HepG2 (cell line): ENCODE measurements around the gene OASL. TPM values are rescaled to one million over a fixed set of nuclear protein-coding genes. Genes with fewer than 3 reads are reported as not detected.

Experiments used
- CBX5 ChIP-seq: sonication (generic); formaldehyde crosslinking; IDR thresholded peaks from 2 replicates; pipeline ENCODE4 v1.4.0; 2020; ENCODE audit warnings: missing genetic modification reagents, borderline replicate concordance
- ESRRA ChIP-seq: sonication (generic); formaldehyde crosslinking; IDR thresholded peaks from 2 replicates; pipeline ENCODE4 v1.5.1; 2020; ENCODE audit warnings: mild to moderate bottlenecking, low read depth, missing genetic modification reagents
- HHEX ChIP-seq: IDR thresholded peaks from 2 replicates; pipeline ENCODE4 v1.6.1; 2016; ENCODE audit warnings: control low read depth
- HINFP ChIP-seq: sonication (generic); formaldehyde crosslinking; IDR thresholded peaks from 2 replicates; pipeline ENCODE4 v1.4.0; 2020; ENCODE audit warnings: low read depth, mild to moderate bottlenecking, missing genetic modification reagents
- KLF13 ChIP-seq: sonication (generic); formaldehyde crosslinking; IDR thresholded peaks from 2 replicates; pipeline ENCODE4 v1.4.0; 2020; ENCODE audit warnings: mild to moderate bottlenecking, missing genetic modification reagents
- MED13 ChIP-seq: sonication (generic); formaldehyde crosslinking; IDR thresholded peaks from 2 replicates; pipeline ENCODE4 v1.5.0; 2020; ENCODE audit warnings: missing genetic modification reagents
- MEF2D ChIP-seq: sonication (generic); formaldehyde crosslinking; IDR thresholded peaks from 2 replicates; pipeline ENCODE4 v1.5.1; 2020; ENCODE audit warnings: mild to moderate bottlenecking, missing genetic modification reagents
- MIER2 ChIP-seq: IDR thresholded peaks from 2 replicates; pipeline ENCODE4 v1.6.1; 2016; ENCODE audit warnings: missing biosample characterization, missing genetic modification reagents
- NR2C2 ChIP-seq: sonication (generic); formaldehyde crosslinking; IDR thresholded peaks from 2 replicates; pipeline ENCODE4 v1.4.0; 2020; ENCODE audit warnings: missing genetic modification reagents, mild to moderate bottlenecking, moderate library complexity, borderline replicate concordance
- RBM39 ChIP-seq: fragments of 200-400 bp; formaldehyde crosslinking; IDR thresholded peaks from one replicate; pipeline ENCODE4 v1.6.1; 2018; ENCODE audit warnings: antibody characterized with exemption, mild to moderate bottlenecking, low read depth, low read length; ENCODE audit not compliant: poor library complexity, severe bottlenecking
- SPEN ChIP-seq: sonication (generic); formaldehyde crosslinking; IDR thresholded peaks from 2 replicates; pipeline ENCODE4 v1.5.1; 2020; ENCODE audit warnings: low read depth, mild to moderate bottlenecking, missing genetic modification reagents
- TBX2 ChIP-seq: sonication (generic); formaldehyde crosslinking; IDR thresholded peaks from 2 replicates; pipeline ENCODE4 v1.5.0; 2020; ENCODE audit warnings: missing genetic modification reagents, mild to moderate bottlenecking, borderline replicate concordance
- ZBTB38 ChIP-seq: sonication (generic); formaldehyde crosslinking; IDR thresholded peaks from 2 replicates; pipeline ENCODE4 v1.5.1; 2020; ENCODE audit warnings: mild to moderate bottlenecking, missing genetic modification reagents
- ZBTB7B ChIP-seq: sonication (generic); formaldehyde crosslinking; IDR thresholded peaks from 2 replicates; pipeline ENCODE4 v1.4.0; 2020; ENCODE audit warnings: missing genetic modification reagents
- ZFP91 ChIP-seq: sonication (generic); formaldehyde crosslinking; IDR thresholded peaks from 2 replicates; pipeline ENCODE4 v1.9.0; 2022; ENCODE audit warnings: missing genetic modification reagents, mild to moderate bottlenecking, borderline replicate concordance
- ZMYM2 ChIP-seq: sonication (generic); formaldehyde crosslinking; IDR thresholded peaks from 2 replicates; pipeline ENCODE4 v1.8.0; 2022; ENCODE audit warnings: mild to moderate bottlenecking, missing genetic modification reagents
- ZNF335 ChIP-seq: sonication (generic); formaldehyde crosslinking; IDR thresholded peaks from 2 replicates; pipeline ENCODE4 v1.4.0; 2020; ENCODE audit warnings: missing genetic modification reagents
- polyA plus RNA-seq, 8 experiments: library from polyadenylated mRNA; depleted of rRNA in 3 of 8; stranded (reverse) in 7 of 8; unstranded in 1 of 8; fragments of >200 nt; fragmentation: Illumina TruSeq in 4 of 8; extraction: Trizol in 4 of 8; gene quantifications; 2 replicates each; pipeline versions ENCODE4 v1.2.1 to v1.2.3, GENCODE V29; 2011 to 2016; ENCODE audit warnings: low read depth in 4 of 8, missing spikeins in 1 of 8, mixed read lengths in 1 of 8; ENCODE audit not compliant: insufficient read depth in 1 of 8
- total RNA-seq, 5 experiments: library from RNA; depleted of rRNA; stranded (reverse); fragments of >200 nt; fragmentation: Illumina TruSeq; extraction: Trizol; gene quantifications; 2 replicates each; pipeline ENCODE4 v1.2.3, GENCODE V29; 2016; ENCODE audit warnings: low read depth in 1 of 5
- TF ChIP-seq, protein P1 (sequence below): fragments of 450-650 bp; IDR thresholded peaks from 2 replicates; pipeline ENCODE4 v1.6.1; 2017
- TF ChIP-seq, protein P2 (sequence below): sonication (generic); formaldehyde crosslinking; IDR thresholded peaks from 2 replicates; pipeline ENCODE4 v1.5.1; 2020; ENCODE audit warnings: missing genetic modification reagents, mild to moderate bottlenecking, borderline replicate concordance

The OASL gene
- total and polyA plus RNA-seq, 2 of the 13 experiments (the other 11 are each of a cell fraction or from before 2014, with no cell fraction given), result 0.11 to 0.22 TPM

GRCh38 chr12:121015825-121016766 is 22.9 kb downstream of the OASL start, which contains the start of gene C12orf43 (continued):
- no peak for TF ChIP-seq HINFP (CRISPR knock-in tag)
- TF ChIP-seq ZNF335 (CRISPR knock-in tag), result peak; percentile 80; the same call in 1 of the 2 replicates
- no peak for TF ChIP-seq ZBTB7B
- TF ChIP-seq CBX5, result peak; percentile 77; the same call in 1 of the 2 replicates
- TF ChIP-seq HHEX (CRISPR knock-in tag), result 0 out of 2 replicates have a peak, but pooled peaks have one; percentile 39
- peak; percentile 74; the same call in 1 of the 2 replicates for TF ChIP-seq NR2C2
- TF ChIP-seq MEF2D (CRISPR knock-in tag), result peak; percentile 62; the same call in 1 of the 2 replicates
- TF ChIP-seq ZMYM2 (CRISPR knock-in tag), result 0 out of 2 replicates have a peak, but pooled peaks have one; percentile 46
- no peak for TF ChIP-seq ESRRA (CRISPR knock-in tag)
- TF ChIP-seq, protein P1, sequence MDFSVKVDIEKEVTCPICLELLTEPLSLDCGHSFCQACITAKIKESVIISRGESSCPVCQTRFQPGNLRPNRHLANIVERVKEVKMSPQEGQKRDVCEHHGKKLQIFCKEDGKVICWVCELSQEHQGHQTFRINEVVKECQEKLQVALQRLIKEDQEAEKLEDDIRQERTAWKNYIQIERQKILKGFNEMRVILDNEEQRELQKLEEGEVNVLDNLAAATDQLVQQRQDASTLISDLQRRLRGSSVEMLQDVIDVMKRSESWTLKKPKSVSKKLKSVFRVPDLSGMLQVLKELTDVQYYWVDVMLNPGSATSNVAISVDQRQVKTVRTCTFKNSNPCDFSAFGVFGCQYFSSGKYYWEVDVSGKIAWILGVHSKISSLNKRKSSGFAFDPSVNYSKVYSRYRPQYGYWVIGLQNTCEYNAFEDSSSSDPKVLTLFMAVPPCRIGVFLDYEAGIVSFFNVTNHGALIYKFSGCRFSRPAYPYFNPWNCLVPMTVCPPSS, result no peak
- TF ChIP-seq TBX2, result no peak
- TF ChIP-seq KLF13 (CRISPR knock-in tag), result no peak
- peak; percentile 58; the same call in 1 of the 2 replicates for TF ChIP-seq ZFP91 (CRISPR knock-in tag)
- no peak for TF ChIP-seq MED13 (CRISPR knock-in tag)
- TF ChIP-seq, protein P2, sequence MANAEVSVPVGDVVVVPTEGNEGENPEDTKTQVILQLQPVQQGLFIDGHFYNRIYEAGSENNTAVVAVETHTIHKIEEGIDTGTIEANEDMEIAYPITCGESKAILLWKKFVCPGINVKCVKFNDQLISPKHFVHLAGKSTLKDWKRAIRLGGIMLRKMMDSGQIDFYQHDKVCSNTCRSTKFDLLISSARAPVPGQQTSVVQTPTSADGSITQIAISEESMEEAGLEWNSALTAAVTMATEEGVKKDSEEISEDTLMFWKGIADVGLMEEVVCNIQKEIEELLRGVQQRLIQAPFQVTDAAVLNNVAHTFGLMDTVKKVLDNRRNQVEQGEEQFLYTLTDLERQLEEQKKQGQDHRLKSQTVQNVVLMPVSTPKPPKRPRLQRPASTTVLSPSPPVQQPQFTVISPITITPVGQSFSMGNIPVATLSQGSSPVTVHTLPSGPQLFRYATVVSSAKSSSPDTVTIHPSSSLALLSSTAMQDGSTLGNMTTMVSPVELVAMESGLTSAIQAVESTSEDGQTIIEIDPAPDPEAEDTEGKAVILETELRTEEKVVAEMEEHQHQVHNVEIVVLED (CRISPR knock-in tag), result peak; percentile 69
- TF ChIP-seq RBM39, result no peak
- peak; percentile 68; the same call in 1 of the 2 replicates for TF ChIP-seq ZBTB38 (CRISPR knock-in tag)
- peak; percentile 57; the same call in 1 of the 2 replicates for TF ChIP-seq SPEN
- no peak for TF ChIP-seq MIER2 (CRISPR knock-in tag)
